WI38 (cell line): Measurements from ENCODE around the gene HIRIP3.

ENCODE experiments used
- H3K4me3 ChIP-seq: 2 replicates; pipeline ENCODE4 v1.5.1; 2011; ENCODE audit warnings: low read depth, mild to moderate bottlenecking, control low read depth, low read length
- TF ChIP-seq, protein P1 (sequence below): IDR thresholded peaks from 2 replicates; pipeline ENCODE4 v1.5.1; 2012; ENCODE audit warnings: low read depth, mild to moderate bottlenecking, control low read depth, low read length

HIRIP3 gene

DNA sequence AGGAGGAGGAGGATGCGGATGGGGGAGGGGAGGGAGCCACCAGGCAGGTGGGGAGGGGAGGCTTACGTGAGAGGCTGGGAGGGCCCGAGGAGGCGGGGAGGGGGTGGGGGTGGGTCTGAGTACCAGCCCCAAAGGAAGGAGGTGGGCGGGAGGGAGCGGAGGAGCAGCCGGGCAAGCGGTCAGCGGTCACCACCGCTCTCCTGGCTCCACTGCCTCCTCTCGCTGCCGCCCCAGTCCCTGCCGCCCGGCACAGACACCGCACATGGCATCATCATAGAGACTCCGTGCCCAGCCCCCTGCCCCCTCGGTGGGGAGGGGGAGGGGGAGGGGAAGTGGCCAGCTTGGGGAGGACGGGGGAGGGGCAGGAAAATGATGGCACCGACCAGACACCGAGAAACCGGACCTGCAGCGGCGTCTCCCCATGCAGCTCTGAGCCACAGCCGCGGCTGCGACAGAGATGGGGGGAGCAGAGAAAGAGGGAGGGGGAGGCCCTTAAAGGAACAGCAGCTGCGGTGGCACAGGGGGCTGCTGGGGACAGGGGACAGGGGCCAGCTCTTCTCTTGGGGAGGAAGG lies 35.5 kb upstream of the HIRIP3 start, which contains the start of gene TLCD3B:
Gene TLCD3B, minus strand, starts transcription at position 431 of the 573 bp plus-strand sequence. CDS start 744 bp downstream, outside the sequence.
- TF ChIP-seq, protein P1, sequence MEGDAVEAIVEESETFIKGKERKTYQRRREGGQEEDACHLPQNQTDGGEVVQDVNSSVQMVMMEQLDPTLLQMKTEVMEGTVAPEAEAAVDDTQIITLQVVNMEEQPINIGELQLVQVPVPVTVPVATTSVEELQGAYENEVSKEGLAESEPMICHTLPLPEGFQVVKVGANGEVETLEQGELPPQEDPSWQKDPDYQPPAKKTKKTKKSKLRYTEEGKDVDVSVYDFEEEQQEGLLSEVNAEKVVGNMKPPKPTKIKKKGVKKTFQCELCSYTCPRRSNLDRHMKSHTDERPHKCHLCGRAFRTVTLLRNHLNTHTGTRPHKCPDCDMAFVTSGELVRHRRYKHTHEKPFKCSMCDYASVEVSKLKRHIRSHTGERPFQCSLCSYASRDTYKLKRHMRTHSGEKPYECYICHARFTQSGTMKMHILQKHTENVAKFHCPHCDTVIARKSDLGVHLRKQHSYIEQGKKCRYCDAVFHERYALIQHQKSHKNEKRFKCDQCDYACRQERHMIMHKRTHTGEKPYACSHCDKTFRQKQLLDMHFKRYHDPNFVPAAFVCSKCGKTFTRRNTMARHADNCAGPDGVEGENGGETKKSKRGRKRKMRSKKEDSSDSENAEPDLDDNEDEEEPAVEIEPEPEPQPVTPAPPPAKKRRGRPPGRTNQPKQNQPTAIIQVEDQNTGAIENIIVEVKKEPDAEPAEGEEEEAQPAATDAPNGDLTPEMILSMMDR = no peak

GRCh38 chr16:30030011-30030685 lies 34.7 kb upstream of the HIRIP3 start:
- no peak overlapping the region for H3K4me3 ChIP-seq
- TF ChIP-seq, protein P1 = no peak

More for the DNA sequence above, 35.5 kb upstream of the HIRIP3 start, which contains the start of gene TLCD3B:
- no peak within 1 kb of the TSS for H3K4me3 ChIP-seq

DNA sequence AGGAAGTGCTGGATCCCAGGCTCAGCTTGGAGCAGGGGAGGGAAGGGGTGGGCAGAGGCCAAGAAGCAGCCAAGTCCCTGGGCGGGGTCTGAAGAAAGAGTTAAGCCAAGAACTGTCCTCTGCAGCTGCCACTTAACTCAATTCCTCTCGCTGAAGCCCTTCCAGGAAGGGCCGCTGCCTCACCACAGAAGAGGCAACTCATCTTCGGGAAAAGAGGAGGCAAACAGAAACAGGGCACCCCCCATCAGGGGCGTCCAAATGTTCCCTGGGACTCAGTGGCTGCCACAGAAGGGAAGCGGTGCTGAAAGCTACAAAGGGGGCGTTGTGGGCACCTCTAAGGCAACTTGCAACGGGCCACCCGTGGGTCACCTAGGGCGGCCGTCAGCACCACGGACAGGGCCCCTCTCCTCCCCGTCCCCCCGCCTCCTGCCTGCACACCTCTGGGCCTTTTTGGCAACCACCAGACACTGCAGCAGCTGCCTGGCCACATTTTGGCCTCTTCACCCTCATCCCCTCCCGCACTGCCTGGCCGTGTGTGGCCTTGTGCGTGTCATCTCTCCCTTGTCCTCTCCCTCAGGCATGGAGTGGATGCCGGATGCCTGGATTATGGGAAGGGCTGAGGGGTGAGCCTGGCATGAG lies 33.1 kb upstream of the HIRIP3 start:
- H3K4me3 ChIP-seq = no peak overlapping the region
- TF ChIP-seq, protein P1 = no peak

- TF ChIP-seq, protein P1 = no peak
- no peak overlapping the region for H3K4me3 ChIP-seq
These were observed 32.4 kb upstream of the HIRIP3 start for GRCh38 chr16:30027588-30028437.

DNA sequence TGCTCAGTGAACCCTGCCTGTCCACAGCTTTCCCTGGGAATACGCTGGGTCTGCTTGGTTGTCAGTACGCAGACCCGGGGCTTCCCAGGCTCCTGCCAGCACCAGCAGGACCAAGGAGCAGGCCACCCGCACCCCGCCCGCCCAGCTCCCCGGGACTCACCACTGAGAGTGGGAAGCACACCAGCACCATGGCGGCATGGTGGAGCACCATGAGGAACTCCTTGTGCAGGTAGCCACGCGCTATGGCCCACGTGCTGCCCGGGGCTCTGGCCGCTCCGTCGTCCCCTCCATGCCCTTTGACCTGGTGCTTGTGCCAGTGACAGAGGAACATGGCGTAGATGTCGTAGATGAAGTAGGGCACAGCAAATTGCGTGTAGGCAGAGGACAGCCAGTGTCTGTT lies 31.0 kb upstream of the HIRIP3 start:
- H3K4me3 ChIP-seq = no peak overlapping the region
- TF ChIP-seq, protein P1 = no peak

- TF ChIP-seq, protein P1 = no peak
- H3K4me3 ChIP-seq = no peak overlapping the region
These were observed 30.2 kb upstream of the HIRIP3 start for GRCh38 chr16:30025574-30025973.
